WTC11 (cell line): ENCODE measurements around the gene CCDC12. TPM values are rescaled to one million over a fixed set of nuclear protein-coding genes. Genes with fewer than 3 reads are reported as not detected.

Experiments
- ATAC-seq: fragments of 200-7000 bp; cut with Tn5 transposase; 2 replicates; pipeline ENCODE4 v1.10.0; 2021; ENCODE audit warnings: mild to moderate bottlenecking, moderate library complexity
- CTCF ChIA-PET: fragments of 300-600 bp; sonication (Branson Sonifier 250); formaldehyde crosslinking; loops from one replicate; lab custom pipeline; 2021; ENCODE audit warnings: antibody characterized with exemption; lab: Charles Lee
- POLR2A ChIA-PET: fragments of 350-600 bp; sonication (Branson Sonifier 250); formaldehyde crosslinking; loops from one replicate; lab custom pipeline; 2021; ENCODE audit warnings: antibody characterized with exemption; lab: Charles Lee
- DNase-seq: peaks from one replicate; pipeline ENCODE4 v3.0.0; 2021; ENCODE audit warnings: low spot score
- H3K27ac Mint-ChIP-seq: 2 replicates; pipeline ENCODE4 v1.8.0; 2021; ENCODE audit warnings: mixed read lengths
- H3K27me3 Mint-ChIP-seq: 2 replicates; pipeline ENCODE4 v1.8.0; 2021; ENCODE audit warnings: low read depth, mild to moderate bottlenecking, moderate library complexity, mixed read lengths
- H3K36me3 Mint-ChIP-seq: 2 replicates; pipeline ENCODE4 v1.8.0; 2021; ENCODE audit warnings: mixed read lengths
- H3K4me1 Mint-ChIP-seq: 2 replicates; pipeline ENCODE4 v1.8.0; 2022; ENCODE audit warnings: mixed read lengths
- H3K4me3 Mint-ChIP-seq: 2 replicates; pipeline ENCODE4 v1.8.0; 2021; ENCODE audit warnings: mild to moderate bottlenecking, moderate library complexity, mixed read lengths
- H3K9me3 Mint-ChIP-seq: 2 replicates; pipeline ENCODE4 v1.8.0; 2021; ENCODE audit warnings: mixed read lengths
- ARID4B ChIP-seq: sonication (generic); formaldehyde crosslinking; IDR thresholded peaks from 2 replicates; pipeline ENCODE4 v1.8.0; 2023; ENCODE audit warnings: missing genetic modification reagents, mild to moderate bottlenecking, borderline replicate concordance
- ATF2 ChIP-seq: sonication (generic); formaldehyde crosslinking; IDR thresholded peaks from 2 replicates; pipeline ENCODE4 v1.8.1; 2022; ENCODE audit warnings: low read depth, missing genetic modification reagents, borderline replicate concordance
- ATF3 ChIP-seq: sonication (generic); formaldehyde crosslinking; conservative IDR thresholded peaks from 2 replicates; pipeline ENCODE4 v1.8.1; 2022; ENCODE audit warnings: mild to moderate bottlenecking, missing genetic modification reagents
- E2F4 ChIP-seq: sonication (generic); formaldehyde crosslinking; IDR thresholded peaks from 2 replicates; pipeline ENCODE4 v1.8.1; 2022; ENCODE audit warnings: low read depth, mild to moderate bottlenecking, moderate library complexity, missing genetic modification reagents, borderline replicate concordance
- ESRRA ChIP-seq: sonication (generic); formaldehyde crosslinking; IDR thresholded peaks from 2 replicates; pipeline ENCODE4 v1.8.1; 2022; ENCODE audit warnings: mild to moderate bottlenecking, missing genetic modification reagents, borderline replicate concordance
- FOXK1 ChIP-seq: sonication (generic); formaldehyde crosslinking; IDR thresholded peaks from 2 replicates; pipeline ENCODE4 v1.8.0; 2022; ENCODE audit warnings: mild to moderate bottlenecking, moderate library complexity, missing genetic modification reagents
- GABPB1 ChIP-seq: sonication (generic); formaldehyde crosslinking; IDR thresholded peaks from 2 replicates; pipeline ENCODE4 v1.8.1; 2023; ENCODE audit warnings: mild to moderate bottlenecking, missing genetic modification reagents
- GRHL2 ChIP-seq: fragments of 250-450 bp; sonication (Bioruptor Pico); IDR thresholded peaks from 2 replicates; pipeline ENCODE4 v1.8.0; 2022; ENCODE audit warnings: mild to moderate bottlenecking, moderate library complexity; ENCODE audit not compliant: insufficient replicate concordance, severe bottlenecking
- NR1H2 ChIP-seq: sonication (generic); formaldehyde crosslinking; IDR thresholded peaks from 2 replicates; pipeline ENCODE4 v1.9.0; 2021; ENCODE audit warnings: mild to moderate bottlenecking, moderate library complexity, missing genetic modification reagents
- NR2C2 ChIP-seq: sonication (generic); formaldehyde crosslinking; IDR thresholded peaks from 2 replicates; pipeline ENCODE4 v1.8.0; 2022; ENCODE audit warnings: mild to moderate bottlenecking, missing genetic modification reagents
- OVOL2 ChIP-seq: fragments of 250-450 bp; sonication (Bioruptor Pico); IDR thresholded peaks from 2 replicates; pipeline ENCODE4 v1.9.0; 2021; ENCODE audit warnings: mild to moderate bottlenecking, borderline replicate concordance
- RELA ChIP-seq: sonication (generic); formaldehyde crosslinking; IDR thresholded peaks from 2 replicates; pipeline ENCODE4 v1.8.1; 2022; ENCODE audit warnings: missing genetic modification reagents, mild to moderate bottlenecking, borderline replicate concordance
- SMAD4 ChIP-seq: sonication (generic); formaldehyde crosslinking; IDR thresholded peaks from 2 replicates; pipeline ENCODE4 v1.8.0; 2022; ENCODE audit warnings: mild to moderate bottlenecking, missing genetic modification reagents
- TCF7 ChIP-seq: sonication (generic); formaldehyde crosslinking; IDR thresholded peaks from 2 replicates; pipeline ENCODE4 v1.8.0; 2022; ENCODE audit warnings: mild to moderate bottlenecking, low read depth, missing genetic modification reagents, moderate library complexity
- ZNF138 ChIP-seq: sonication (generic); formaldehyde crosslinking; conservative IDR thresholded peaks from 2 replicates; pipeline ENCODE4 v1.8.1; 2022; ENCODE audit warnings: mild to moderate bottlenecking, moderate library complexity, missing genetic modification reagents
- ZNF263 ChIP-seq: sonication (generic); formaldehyde crosslinking; IDR thresholded peaks from 2 replicates; pipeline ENCODE4 v1.8.1; 2022; ENCODE audit warnings: low read depth, mild to moderate bottlenecking, moderate library complexity, missing genetic modification reagents
- total RNA-seq: library from RNA; stranded (reverse); gene quantifications from 3 replicates; pipeline ENCODE4 v1.2.3, GENCODE V29; 2021

The CCDC12 gene
- total RNA-seq, 1 experiment from 2014 or later: 59.1 TPM

GRCh38 chr3:47007001-47007400 is 30.5 kb upstream of the CCDC12 start (continued):
- TF ChIP-seq ARID4B (CRISPR knock-in tag): no peak

GRCh38 chr3:47006145-47006651 is 29.7 kb upstream of the CCDC12 start:
- no peaks in the 10 kb centered on the region for H3K9me3 Mint-ChIP-seq
- peaks cover 24% of the 10 kb centered on the region; the same call in 1 of the 2 replicates for H3K36me3 Mint-ChIP-seq
- no peak overlapping the region for H3K27ac Mint-ChIP-seq
- CTCF ChIA-PET: interaction anchor here (0.8 kb wide), 1 partner anchor 82 kb away, joined by 3 read pairs; no protein-coding TSS in a partner anchor
- TF ChIP-seq FOXK1 (CRISPR knock-in tag): no peak
- TF ChIP-seq RELA (CRISPR knock-in tag): no peak
- TF ChIP-seq OVOL2: no peak
- TF ChIP-seq GRHL2 (CRISPR knock-in tag): no peak
- TF ChIP-seq ATF3 (CRISPR knock-in tag): no peak
- no peak for TF ChIP-seq ZNF138 (CRISPR knock-in tag)
- TF ChIP-seq ZNF263 (CRISPR knock-in tag): no peak
- no peak for TF ChIP-seq NR1H2
- TF ChIP-seq ATF2 (CRISPR knock-in tag): no peak
- TF ChIP-seq E2F4 (CRISPR knock-in tag): no peak
- TF ChIP-seq NR2C2: no peak
- no peak overlapping the region for H3K4me3 Mint-ChIP-seq
- POLR2A ChIA-PET: no interaction called here
- ATAC-seq: no peak
- H3K4me1 Mint-ChIP-seq: peaks cover 8% of the 10 kb centered on the region
- H3K27me3 Mint-ChIP-seq: no peaks in the 10 kb centered on the region
- no peak for DNase-seq

GRCh38 chr3:47005212-47006144 is 28.9 kb upstream of the CCDC12 start:
- Mint-ChIP-seq H3K4me1 (peaks cover 8% of the 10 kb centered on the region), H3K36me3 (peaks cover 24% of the 10 kb centered on the region; the same call in 1 of the 2 replicates)
- no peak for DNase-seq
- TF ChIP-seq ZNF138 (CRISPR knock-in tag) (no peak), ESRRA (CRISPR knock-in tag) (no peak), RELA (CRISPR knock-in tag) (no peak), SMAD4 (CRISPR knock-in tag) (no peak), GABPB1 (no peak), ARID4B (CRISPR knock-in tag) (no peak), TCF7 (no peak)
- TF ChIP-seq, all 79 proteins: peak for 0
- no peak for ATAC-seq
- H3K27me3 Mint-ChIP-seq: no peaks in the 10 kb centered on the region
- no peaks in the 10 kb centered on the region for H3K9me3 Mint-ChIP-seq
- ChIA-PET CTCF (interaction anchor here (0.8 kb wide), 1 partner anchor 81 kb away, joined by 3 read pairs; no protein-coding TSS in a partner anchor), POLR2A (no interaction called here)
- H3K27ac Mint-ChIP-seq: no peak overlapping the region
- no peak overlapping the region for H3K4me3 Mint-ChIP-seq
